OCI-LY1 (cell line): ENCODE measurements around the gene PDLIM5.
"Not testable (repeated sequence)": the region's sequence is repeated elsewhere in the genome, so short reads cannot be mapped to it uniquely, and the experiment has no call there.

Experiments used
- H2AFZ ChIP-seq: fragments of 200-600 bp; sonication (generic), shearing (Covaris generic); 2 replicates; pipeline ENCODE4 v1.6.0; 2014; ENCODE audit warnings: antibody characterized with exemption, mild to moderate bottlenecking, low read length
- H3F3A ChIP-seq: fragments of 200-600 bp; sonication (generic), shearing (Covaris generic); 2 replicates; pipeline ENCODE4 v1.6.0; 2014; ENCODE audit warnings: mild to moderate bottlenecking, antibody characterized with exemption, low read length, moderate library complexity; ENCODE audit not compliant: insufficient read depth
- H3K27ac ChIP-seq: fragments of 200-600 bp; sonication (generic); 2 replicates; pipeline ENCODE4 v1.5.1; 2014; ENCODE audit warnings: low read length, mixed run types, mild to moderate bottlenecking, low read depth; ENCODE audit not compliant: poor library complexity, severe bottlenecking
- H3K27me3 ChIP-seq: fragments of 200-600 bp; sonication (generic); 2 replicates; pipeline ENCODE4 v1.6.0; 2014; ENCODE audit warnings: antibody characterized with exemption, mild to moderate bottlenecking, low read length, moderate library complexity; ENCODE audit not compliant: insufficient read depth
- H3K36me3 ChIP-seq: fragments of 200-600 bp; sonication (generic); 2 replicates; pipeline ENCODE4 v1.6.1; 2014; ENCODE audit warnings: mild to moderate bottlenecking, antibody characterized with exemption, low read length, moderate library complexity, mixed read lengths; ENCODE audit not compliant: insufficient read depth
- H3K4me1 ChIP-seq: fragments of 200-600 bp; sonication (generic); 2 replicates; pipeline ENCODE4 v1.5.1; 2014; ENCODE audit warnings: mild to moderate bottlenecking, low read length, moderate library complexity; ENCODE audit not compliant: insufficient read depth, severe bottlenecking
- H3K4me2 ChIP-seq: fragments of 200-600 bp; sonication (generic), shearing (Covaris generic); 2 replicates; pipeline ENCODE4 v1.6.1; 2014; ENCODE audit warnings: low read length
- H3K4me3 ChIP-seq: fragments of 200-600 bp; sonication (generic); 2 replicates; pipeline ENCODE4 v1.5.1; 2014; ENCODE audit warnings: low read length, low read depth, mild to moderate bottlenecking, mixed read lengths; ENCODE audit not compliant: poor library complexity, severe bottlenecking
- H3K79me2 ChIP-seq: fragments of 200-600 bp; shearing (Covaris generic); 2 replicates; pipeline ENCODE4 v1.6.1; 2016; ENCODE audit warnings: mixed run types, low read length, mixed read lengths; ENCODE audit not compliant: insufficient read depth
- H3K9ac ChIP-seq: fragments of 200-600 bp; sonication (generic), shearing (Covaris generic); 2 replicates; pipeline ENCODE4 v1.6.1; 2014; ENCODE audit warnings: mild to moderate bottlenecking, low read length, mixed read lengths
- H3K9me2 ChIP-seq: fragments of 200-600 bp; sonication (generic), shearing (Covaris generic); 2 replicates; pipeline ENCODE4 v1.6.1; 2014; ENCODE audit warnings: low read depth, mild to moderate bottlenecking, low read length, mixed read lengths
- H3K9me3 ChIP-seq: fragments of 200-600 bp; shearing (Covaris generic); 2 replicates; pipeline ENCODE4 v1.6.1; 2014; ENCODE audit warnings: low read length, mixed read lengths
- H4K20me1 ChIP-seq: fragments of 200-600 bp; sonication (generic), shearing (Covaris generic); 2 replicates; pipeline ENCODE4 v1.6.0; 2016; ENCODE audit warnings: mild to moderate bottlenecking, low read length; ENCODE audit not compliant: insufficient read depth
- EZH2 ChIP-seq: fragments of 200-600 bp; sonication (generic), shearing (Covaris generic); IDR thresholded peaks from 2 replicates; pipeline ENCODE4 v1.8.0; 2017; ENCODE audit warnings: borderline replicate concordance, mixed run types, mild to moderate bottlenecking, antibody characterized with exemption, low read length, moderate library complexity, mixed read lengths
- TF ChIP-seq, protein P1 (sequence below): fragments of 200-600 bp; sonication (generic), shearing (Covaris generic); IDR thresholded peaks from 2 replicates; pipeline ENCODE4 v1.5.1; 2017; ENCODE audit warnings: mild to moderate bottlenecking, antibody characterized with exemption, low read length, moderate library complexity, mixed read lengths

The PDLIM5 gene

DNA sequence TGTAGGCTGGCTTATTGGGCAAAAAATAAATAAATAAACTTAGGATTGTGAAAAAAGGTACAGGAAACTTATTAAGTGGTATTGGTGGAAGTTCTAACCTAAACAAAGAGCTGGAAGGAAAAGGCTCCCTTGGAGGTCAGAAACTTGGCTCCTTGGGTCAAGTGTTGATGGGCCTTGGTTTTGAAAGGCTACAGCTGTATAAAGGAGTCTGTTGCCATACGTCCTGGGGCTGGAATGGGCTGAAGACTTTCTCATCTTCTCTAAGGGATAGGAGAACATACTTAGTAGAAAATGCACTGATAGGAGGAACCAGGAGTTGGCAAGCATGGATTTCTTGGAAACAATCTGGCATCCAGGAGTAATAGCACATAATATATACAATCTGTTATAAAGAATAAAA, 56.6 kb downstream of the PDLIM5 start:
- no peak overlapping the region for H3K27ac ChIP-seq
- H3K4me2 ChIP-seq, result no peak overlapping the region
- H3F3A ChIP-seq, result no peaks in the 10 kb centered on the region
- no peaks in the 10 kb centered on the region for H3K27me3 ChIP-seq
- H2AFZ ChIP-seq, result no peak overlapping the region
- H3K36me3 ChIP-seq, result no peaks in the 10 kb centered on the region
- H4K20me1 ChIP-seq, result no peaks in the 10 kb centered on the region
- H3K9me3 ChIP-seq, result no peaks in the 10 kb centered on the region
- no peak for TF ChIP-seq EZH2
- TF ChIP-seq, protein P1, sequence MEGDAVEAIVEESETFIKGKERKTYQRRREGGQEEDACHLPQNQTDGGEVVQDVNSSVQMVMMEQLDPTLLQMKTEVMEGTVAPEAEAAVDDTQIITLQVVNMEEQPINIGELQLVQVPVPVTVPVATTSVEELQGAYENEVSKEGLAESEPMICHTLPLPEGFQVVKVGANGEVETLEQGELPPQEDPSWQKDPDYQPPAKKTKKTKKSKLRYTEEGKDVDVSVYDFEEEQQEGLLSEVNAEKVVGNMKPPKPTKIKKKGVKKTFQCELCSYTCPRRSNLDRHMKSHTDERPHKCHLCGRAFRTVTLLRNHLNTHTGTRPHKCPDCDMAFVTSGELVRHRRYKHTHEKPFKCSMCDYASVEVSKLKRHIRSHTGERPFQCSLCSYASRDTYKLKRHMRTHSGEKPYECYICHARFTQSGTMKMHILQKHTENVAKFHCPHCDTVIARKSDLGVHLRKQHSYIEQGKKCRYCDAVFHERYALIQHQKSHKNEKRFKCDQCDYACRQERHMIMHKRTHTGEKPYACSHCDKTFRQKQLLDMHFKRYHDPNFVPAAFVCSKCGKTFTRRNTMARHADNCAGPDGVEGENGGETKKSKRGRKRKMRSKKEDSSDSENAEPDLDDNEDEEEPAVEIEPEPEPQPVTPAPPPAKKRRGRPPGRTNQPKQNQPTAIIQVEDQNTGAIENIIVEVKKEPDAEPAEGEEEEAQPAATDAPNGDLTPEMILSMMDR, result no peak
- no peaks in the 10 kb centered on the region for H3K4me1 ChIP-seq
- H3K4me3 ChIP-seq, result no peak overlapping the region
- no peak overlapping the region for H3K9ac ChIP-seq
- no peaks in the 10 kb centered on the region for H3K79me2 ChIP-seq
- H3K9me2 ChIP-seq, result no peaks in the 10 kb centered on the region

DNA sequence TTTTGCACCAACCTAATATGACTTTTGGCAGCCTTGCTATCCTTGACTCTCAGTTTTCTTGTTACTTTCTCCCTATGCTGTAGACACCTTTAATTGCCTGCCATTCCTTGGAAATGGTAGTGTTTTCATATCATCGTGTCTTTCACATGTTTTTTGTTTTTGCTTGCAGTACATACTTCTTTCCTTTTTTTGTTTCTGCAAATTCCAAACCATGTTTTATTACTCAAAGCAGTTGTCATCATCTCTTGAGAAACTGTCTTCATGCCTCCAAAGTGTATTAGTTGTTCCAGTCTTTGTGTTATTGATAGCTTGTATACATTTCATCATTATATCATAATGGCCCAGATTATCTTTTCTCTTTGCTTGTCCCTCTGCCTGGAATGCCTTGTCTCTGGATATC, 57.1 kb downstream of the PDLIM5 start:
- H3K79me2 ChIP-seq, result no peaks in the 10 kb centered on the region
- H3K9ac ChIP-seq, result no peak overlapping the region
- H3K4me3 ChIP-seq, result no peak overlapping the region
- no peak overlapping the region for H2AFZ ChIP-seq
- H3K4me1 ChIP-seq, result no peaks in the 10 kb centered on the region
- H3K9me3 ChIP-seq, result no peaks in the 10 kb centered on the region
- no peaks in the 10 kb centered on the region for H3F3A ChIP-seq
- no peak overlapping the region for H3K4me2 ChIP-seq
- H4K20me1 ChIP-seq, result no peaks in the 10 kb centered on the region
- H3K9me2 ChIP-seq, result no peaks in the 10 kb centered on the region
- no peaks in the 10 kb centered on the region for H3K36me3 ChIP-seq
- H3K27ac ChIP-seq, result no peak overlapping the region
- TF ChIP-seq, protein P1, result no peak
- no peak for TF ChIP-seq EZH2
- no peaks in the 10 kb centered on the region for H3K27me3 ChIP-seq

DNA sequence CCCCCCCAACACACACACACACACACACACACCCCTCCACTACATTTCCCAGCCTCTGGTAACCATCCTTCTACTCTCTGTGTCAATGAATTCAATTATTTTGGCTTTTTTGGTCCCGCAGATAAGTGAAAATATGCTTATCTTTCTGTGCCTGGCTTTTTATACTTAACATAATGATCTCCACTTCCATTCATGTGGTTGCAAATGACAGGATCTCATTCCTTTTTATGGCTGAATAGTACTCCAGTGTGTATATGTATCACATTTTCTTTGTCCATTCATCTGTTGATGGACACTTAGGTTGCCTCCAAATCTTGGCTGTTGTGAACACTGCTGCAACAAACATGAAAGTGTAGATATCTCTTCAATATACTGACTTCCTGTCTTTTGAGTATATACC, 59.8 kb downstream of the PDLIM5 start:
- Histone ChIP-seq H3K27me3 (no peaks in the 10 kb centered on the region), H3K9me3 (no peaks in the 10 kb centered on the region), H3K27ac (no peak overlapping the region), H4K20me1 (no peaks in the 10 kb centered on the region), H3K36me3 (no peaks in the 10 kb centered on the region), H2AFZ (no peak overlapping the region), H3K4me3 (no peak overlapping the region), H3K79me2 (no peaks in the 10 kb centered on the region), H3K4me2 (no peak overlapping the region), H3K9me2 (no peaks in the 10 kb centered on the region), H3K9ac (no peak overlapping the region), H3K4me1 (no peaks in the 10 kb centered on the region), H3F3A (no peaks in the 10 kb centered on the region)
- TF ChIP-seq EZH2, result no peak
- TF ChIP-seq, protein P1, result no peak

DNA sequence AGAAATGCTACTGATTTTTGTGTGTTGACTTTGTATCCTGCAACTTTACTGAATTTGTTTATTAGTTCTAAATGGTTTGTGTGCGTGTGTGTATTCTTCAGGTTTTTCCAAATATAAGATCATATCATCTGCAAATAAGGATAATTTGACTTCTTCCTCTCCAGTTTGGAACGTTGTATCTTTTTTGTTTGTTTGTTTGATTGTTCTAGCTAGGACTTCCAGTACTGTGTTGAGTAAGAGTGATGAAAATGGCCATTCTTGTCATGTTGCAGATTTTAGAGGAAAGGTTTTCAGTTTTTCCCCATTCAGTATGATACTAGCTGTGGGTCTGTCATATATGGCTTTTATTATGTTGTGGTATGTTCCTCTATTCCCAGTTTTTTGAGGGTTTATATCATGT, 61.8 kb downstream of the PDLIM5 start:
- not testable (repeated sequence) for H3K79me2 ChIP-seq, H3K9me2 ChIP-seq, H3K27ac ChIP-seq, H2AFZ ChIP-seq, H3K27me3 ChIP-seq, H3K36me3 ChIP-seq, H3K9ac ChIP-seq, H3K4me1 ChIP-seq, H3F3A ChIP-seq, H3K9me3 ChIP-seq, H4K20me1 ChIP-seq, H3K4me3 ChIP-seq, H3K4me2 ChIP-seq
